Activated CD8-positive, alpha-beta T cell treated with anti-CD3 and anti-CD28 coated beads, Interleukin-2, amount 10 ng/mL, durations not matched to agents 7 days and 5 days (primary cell): Measurements from ENCODE around the gene SMIM5. TPM values are rescaled to one million over a fixed set of nuclear protein-coding genes. Genes with fewer than 3 reads are reported as not detected.

ENCODE experiments used
- ATAC-seq: fragments of 150-1000 bp; cut with Tn5 transposase; one replicate; pipeline ENCODE4 v1.10.0; 2021; ENCODE audit warnings: moderate library complexity
- CTCF ChIA-PET: fragments of 350-600 bp; sonication (Branson Sonifier 250); formaldehyde crosslinking; loops from one replicate; lab custom pipeline; 2021; ENCODE audit warnings: antibody characterized with exemption; lab: Charles Lee
- POLR2A ChIA-PET: fragments of 350-600 bp; sonication (Branson Sonifier 250); formaldehyde crosslinking; loops from one replicate; lab custom pipeline; 2021; ENCODE audit warnings: antibody characterized with exemption; lab: Charles Lee
- DNase-seq: peaks from one replicate; pipeline ENCODE4 v3.0.0-alpha.2; 2020
- H3K27ac Mint-ChIP-seq: one replicate; pipeline ENCODE4 v1.8.0; 2021; ENCODE audit warnings: mild to moderate bottlenecking, mixed read lengths
- H3K27me3 Mint-ChIP-seq: one replicate; pipeline ENCODE4 v1.8.0; 2021; ENCODE audit warnings: low read depth, mixed read lengths
- H3K36me3 Mint-ChIP-seq: one replicate; pipeline ENCODE4 v1.8.0; 2021; ENCODE audit warnings: low read depth, mixed read lengths
- H3K4me1 Mint-ChIP-seq: one replicate; pipeline ENCODE4 v1.8.0; 2021; ENCODE audit warnings: low read depth, mixed read lengths
- H3K4me3 Mint-ChIP-seq: one replicate; pipeline ENCODE4 v1.8.0; 2021; ENCODE audit warnings: mild to moderate bottlenecking, mixed read lengths
- H3K9me3 Mint-ChIP-seq: one replicate; pipeline ENCODE4 v1.8.0; 2022; ENCODE audit warnings: mixed read lengths; ENCODE audit not compliant: insufficient read depth
- total RNA-seq, 2 experiments: library from RNA; stranded (reverse); gene quantifications; one replicate each; pipeline ENCODE4 v1.2.3, GENCODE V29; 2021

SMIM5 gene
- total RNA-seq, 2 experiments from 2014 or later, result 0.31 TPM; not detected in 1

DNA sequence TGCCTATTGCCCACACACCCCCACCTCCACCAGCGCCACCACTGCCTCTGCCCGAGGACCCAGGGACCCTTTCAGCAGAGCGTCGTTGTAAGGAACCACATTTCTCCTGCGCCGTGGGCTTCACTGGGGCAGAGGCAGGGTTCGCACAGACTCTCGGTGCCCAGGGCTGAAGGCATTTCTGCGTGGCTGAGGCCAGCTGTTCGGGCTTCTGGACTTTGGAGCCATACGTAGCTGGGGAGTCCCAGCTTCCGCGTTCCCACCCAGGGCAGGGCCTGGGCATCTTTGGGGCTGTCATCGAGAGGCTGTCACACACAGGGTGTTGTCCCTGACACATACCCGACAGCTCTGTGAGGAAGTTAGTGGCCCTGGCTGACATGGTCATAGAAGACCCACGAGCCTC, 16.0 kb upstream of the SMIM5 start:
- no peaks in the 10 kb centered on the region for H3K9me3 Mint-ChIP-seq
- ChIA-PET CTCF (interaction anchor here (1.3 to 2.3 kb wide), 4 partner anchors 16 to 136 kb away, joined by 3 to 17 read pairs (median 4); partner anchors contain the start of gene SMIM5), POLR2A (no interaction called here)
- H3K36me3 Mint-ChIP-seq, result no peaks in the 10 kb centered on the region
- no peak overlapping the region for H3K27ac Mint-ChIP-seq
- ATAC-seq, result no peak
- H3K27me3 Mint-ChIP-seq, result no peaks in the 10 kb centered on the region
- DNase-seq, result no peak
- no peak overlapping the region for H3K4me3 Mint-ChIP-seq
- no peaks in the 10 kb centered on the region for H3K4me1 Mint-ChIP-seq

DNA sequence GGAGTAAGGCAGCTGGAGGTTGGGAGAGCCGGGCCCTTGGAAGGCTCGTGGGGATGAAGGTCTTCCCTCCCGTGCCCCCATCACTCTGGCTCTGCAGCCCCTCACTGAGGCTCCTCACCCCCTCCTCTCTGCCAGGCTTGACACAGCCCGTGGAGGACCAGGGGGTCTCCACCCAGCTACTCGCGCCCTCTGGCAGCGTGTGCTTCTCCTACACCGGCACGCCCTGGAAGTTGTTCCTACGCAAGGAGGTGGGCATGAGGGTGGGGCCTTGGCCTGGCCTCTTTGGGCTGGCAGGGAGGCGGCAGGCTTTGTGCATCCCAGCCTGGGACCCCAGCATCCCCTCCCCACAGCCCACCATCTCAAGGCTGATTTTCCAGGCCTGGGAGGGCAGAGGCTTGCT, 15.6 kb upstream of the SMIM5 start:
- no peaks in the 10 kb centered on the region for H3K36me3 Mint-ChIP-seq
- H3K4me3 Mint-ChIP-seq, result no peak overlapping the region
- no peaks in the 10 kb centered on the region for H3K27me3 Mint-ChIP-seq
- H3K27ac Mint-ChIP-seq, result no peak overlapping the region
- no peaks in the 10 kb centered on the region for H3K4me1 Mint-ChIP-seq
- H3K9me3 Mint-ChIP-seq, result no peaks in the 10 kb centered on the region
- ChIA-PET POLR2A (no interaction called here), CTCF (interaction anchor here (1.6 to 2.3 kb wide), 3 partner anchors 16 to 133 kb away, joined by 3 to 17 read pairs (median 5); partner anchors contain the start of gene SMIM5)
- no peak for DNase-seq
- ATAC-seq, result no peak

DNA sequence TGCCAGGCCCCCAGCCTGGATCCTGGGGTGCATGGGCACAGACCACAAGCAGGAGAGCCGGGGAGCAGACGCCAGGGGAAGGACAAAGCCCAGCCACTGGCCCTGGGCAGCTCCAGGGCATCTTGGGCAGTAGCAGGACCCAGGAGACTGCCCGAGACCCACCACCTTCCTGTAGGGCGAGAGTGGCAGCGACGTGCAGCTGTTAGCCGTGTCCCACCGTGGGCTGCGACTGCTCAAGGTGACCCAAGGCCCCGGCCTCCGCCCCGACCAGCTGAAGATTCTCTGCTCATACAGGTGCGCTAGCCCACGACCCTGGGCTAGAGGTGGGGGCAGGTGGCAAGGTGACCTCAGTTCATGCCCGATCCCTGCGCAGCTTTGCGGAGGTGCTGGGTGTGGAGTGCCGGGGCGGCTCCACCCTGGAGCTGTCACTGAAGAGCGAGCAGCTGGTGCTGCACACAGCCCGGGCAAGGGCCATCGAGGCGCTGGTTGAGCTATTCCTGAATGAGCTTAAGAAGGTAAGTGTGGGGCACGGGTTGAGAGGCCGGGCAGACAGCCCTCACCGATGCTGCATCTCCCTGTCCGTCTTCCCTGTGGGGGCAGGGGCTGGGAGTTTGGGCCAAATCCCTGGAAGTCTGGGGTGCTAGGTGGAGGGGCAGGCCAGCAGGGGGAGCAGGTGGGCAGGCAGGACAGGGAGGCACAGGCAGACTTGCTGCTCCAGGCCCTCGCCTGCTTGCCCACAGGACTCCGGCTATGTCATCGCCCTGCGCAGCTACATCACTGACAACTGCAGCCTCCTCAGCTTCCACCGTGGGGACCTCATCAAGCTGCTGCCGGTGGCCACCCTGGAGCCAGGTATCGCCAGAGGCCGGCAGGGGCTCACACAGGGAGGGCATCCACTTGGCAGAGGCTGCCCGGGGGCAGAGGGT, 13.5 kb upstream of the SMIM5 start:
- no peaks in the 10 kb centered on the region for H3K4me1 Mint-ChIP-seq
- ATAC-seq, result peak; percentile 41
- ChIA-PET CTCF (interaction anchor here (0.5 to 3.2 kb wide), 11 partner anchors 14 to 761 kb away, joined by 3 to 23 read pairs (median 3); partner anchors contain the start of genes RECQL5, SAP30BP and SMIM5), POLR2A (interaction anchor here (1.3 kb wide), 1 partner anchor 47 kb away, joined by 3 read pairs; the partner anchor contains the start of genes RECQL5 and SAP30BP)
- no peak overlapping the region for H3K4me3 Mint-ChIP-seq
- DNase-seq, result peak; percentile 47
- no peaks in the 10 kb centered on the region for H3K9me3 Mint-ChIP-seq
- no peaks in the 10 kb centered on the region for H3K27me3 Mint-ChIP-seq
- no peak overlapping the region for H3K27ac Mint-ChIP-seq
- H3K36me3 Mint-ChIP-seq, result no peaks in the 10 kb centered on the region

DNA sequence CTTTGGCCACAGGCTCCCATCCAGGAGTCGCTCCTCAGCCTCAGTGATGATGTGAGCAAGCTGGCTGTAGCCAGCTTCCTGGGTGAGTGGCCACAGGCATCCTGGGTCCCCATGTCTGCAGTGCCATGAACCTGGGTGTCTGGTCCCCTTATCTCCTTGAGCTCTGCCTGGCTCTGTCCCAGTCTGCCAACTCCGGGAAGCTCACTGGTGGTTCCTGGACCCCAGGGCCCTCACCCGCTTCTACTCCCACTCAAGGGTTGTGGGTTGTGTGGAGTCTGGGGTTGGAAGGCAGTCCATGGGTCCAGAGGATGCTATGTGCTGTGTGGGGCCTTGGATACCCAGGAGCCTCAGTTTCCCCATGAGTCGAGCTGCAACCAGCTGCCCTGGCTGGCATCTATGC, 11.7 kb upstream of the SMIM5 start:
- Mint-ChIP-seq H3K27ac (no peak overlapping the region), H3K36me3 (no peaks in the 10 kb centered on the region), H3K4me3 (no peak overlapping the region), H3K27me3 (no peaks in the 10 kb centered on the region), H3K9me3 (no peaks in the 10 kb centered on the region), H3K4me1 (no peaks in the 10 kb centered on the region)
- ATAC-seq (no peak), DNase-seq (no peak)
- CTCF ChIA-PET, result interaction anchor here (0.9 to 3.2 kb wide), 5 partner anchors 12 to 132 kb away, joined by 3 to 23 read pairs (median 4); partner anchors contain the start of gene SMIM5
- POLR2A ChIA-PET, result no interaction called here

DNA sequence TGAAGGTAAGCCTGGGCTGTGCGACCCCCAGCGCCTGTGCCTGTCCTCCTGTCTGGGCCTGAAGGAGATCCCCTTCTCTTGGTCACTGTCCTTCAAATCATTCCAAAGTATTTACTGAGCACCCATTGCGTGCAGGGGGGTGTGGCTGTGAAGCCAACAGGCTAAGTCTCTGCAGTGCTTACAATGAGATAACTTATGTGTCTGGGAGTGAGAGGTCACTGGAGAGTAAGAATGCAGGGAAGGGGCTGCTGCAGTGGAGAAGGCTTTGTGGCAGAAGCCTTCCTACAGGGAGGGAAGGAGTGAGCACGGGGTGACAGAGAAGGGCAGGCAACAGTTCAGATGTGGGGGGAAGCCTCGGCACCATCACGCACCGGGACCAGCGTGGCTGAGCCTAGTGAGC, 11.2 kb upstream of the SMIM5 start:
- no peak for ATAC-seq
- POLR2A ChIA-PET, result no interaction called here
- CTCF ChIA-PET, result interaction anchor here (1.2 to 3.2 kb wide), 4 partner anchors 11 to 131 kb away, joined by 4 to 23 read pairs (median 9); partner anchors contain the start of gene SMIM5
- Mint-ChIP-seq H3K27ac (no peak overlapping the region), H3K9me3 (no peaks in the 10 kb centered on the region), H3K4me1 (no peaks in the 10 kb centered on the region), H3K27me3 (no peaks in the 10 kb centered on the region), H3K4me3 (no peak overlapping the region), H3K36me3 (no peaks in the 10 kb centered on the region)
- DNase-seq, result no peak

DNA sequence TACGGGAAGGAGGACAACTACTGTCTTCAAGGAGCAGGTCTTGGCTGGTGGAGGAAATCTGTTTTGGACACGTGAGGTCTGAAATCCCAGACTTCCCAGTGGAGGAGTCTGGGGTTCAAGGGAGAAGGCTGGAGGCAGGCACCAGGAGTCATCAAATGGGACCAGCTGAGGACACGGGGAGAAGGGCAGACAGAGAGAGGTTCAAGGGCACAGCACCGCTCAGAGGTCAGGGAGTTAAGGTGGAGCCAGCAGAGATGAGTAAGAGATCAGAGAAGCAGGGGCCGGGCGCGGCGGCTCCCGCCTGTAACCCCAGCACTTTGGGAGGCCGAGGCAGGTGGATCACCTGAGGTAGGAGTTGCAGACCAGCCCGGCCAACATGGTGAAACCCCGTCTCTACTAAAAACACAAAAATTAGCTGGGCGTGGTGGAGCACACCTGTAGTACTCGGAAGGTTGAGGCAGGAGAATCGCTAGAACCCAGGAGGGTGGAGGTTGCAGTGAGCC, 10.4 kb upstream of the SMIM5 start:
- Mint-ChIP-seq H3K9me3 (no peaks in the 10 kb centered on the region), H3K4me3 (no peak overlapping the region), H3K36me3 (no peaks in the 10 kb centered on the region), H3K27me3 (no peaks in the 10 kb centered on the region), H3K27ac (no peak overlapping the region), H3K4me1 (no peaks in the 10 kb centered on the region)
- DNase-seq, result no peak
- ChIA-PET CTCF (interaction anchor here (1.7 to 3.6 kb wide), 2 partner anchors 11 to 131 kb away, joined by 7 to 23 read pairs; partner anchors contain the start of gene SMIM5), POLR2A (no interaction called here)
- ATAC-seq, result no peak

DNA sequence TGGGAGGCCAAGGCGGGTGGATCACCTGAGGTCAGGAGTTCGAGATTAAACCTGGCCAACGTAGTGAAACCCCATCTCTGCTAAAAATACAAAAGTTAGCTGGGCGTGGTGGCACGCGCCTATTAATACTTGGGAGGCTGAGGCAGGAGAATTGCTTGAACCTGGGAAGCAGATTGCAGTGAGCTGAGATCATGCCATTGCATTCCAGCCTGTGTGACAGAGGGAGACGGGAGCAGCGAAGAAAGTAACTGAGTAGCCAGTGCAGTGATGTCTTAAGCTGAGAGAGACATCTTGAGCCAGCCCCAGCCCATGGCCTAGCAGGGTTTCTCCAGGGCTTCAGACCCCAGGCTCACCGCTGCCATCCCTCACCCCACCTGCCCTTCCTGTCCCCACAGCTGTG, 9.8 kb upstream of the SMIM5 start:
- no peak overlapping the region for H3K4me3 Mint-ChIP-seq
- DNase-seq (no peak), ATAC-seq (no peak)
- ChIA-PET CTCF (interaction anchor here (1.7 to 3.6 kb wide), 2 partner anchors 10 to 130 kb away, joined by 7 to 23 read pairs; partner anchors contain the start of gene SMIM5), POLR2A (interaction anchor here (0.8 kb wide), 1 partner anchor 19 kb away, joined by 3 read pairs; no protein-coding TSS in a partner anchor)
- no peaks in the 10 kb centered on the region for H3K9me3 Mint-ChIP-seq
- H3K4me1 Mint-ChIP-seq, result no peaks in the 10 kb centered on the region
- H3K27ac Mint-ChIP-seq, result no peak overlapping the region
- H3K27me3 Mint-ChIP-seq, result no peaks in the 10 kb centered on the region
- H3K36me3 Mint-ChIP-seq, result no peaks in the 10 kb centered on the region

DNA sequence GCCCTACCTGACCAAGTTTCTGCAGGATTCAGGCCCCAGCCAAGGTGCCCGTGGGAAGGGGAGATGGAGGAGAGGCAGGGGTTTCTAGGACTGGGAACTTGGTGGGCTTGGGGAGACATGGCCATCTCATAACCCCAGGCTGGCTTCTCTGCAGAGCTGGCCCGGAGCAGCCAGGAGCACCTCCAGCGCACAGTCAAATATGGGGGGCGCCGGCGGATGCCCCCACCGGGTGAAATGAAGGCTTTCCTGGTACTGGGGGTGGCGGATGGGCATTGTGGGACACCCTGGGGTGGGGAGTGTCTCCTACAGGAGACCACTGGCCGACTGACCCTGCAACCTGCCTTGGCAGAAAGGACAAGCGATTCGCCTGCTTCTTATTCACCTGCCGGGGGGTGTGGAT, 9.2 kb upstream of the SMIM5 start:
- Mint-ChIP-seq H3K36me3 (no peaks in the 10 kb centered on the region), H3K4me3 (no peak overlapping the region), H3K9me3 (no peaks in the 10 kb centered on the region), H3K4me1 (no peaks in the 10 kb centered on the region), H3K27me3 (no peaks in the 10 kb centered on the region), H3K27ac (no peak overlapping the region)
- no peak for ATAC-seq
- ChIA-PET CTCF (interaction anchor here (1.0 to 3.6 kb wide), 5 partner anchors 10 to 130 kb away, joined by 3 to 23 read pairs (median 7); partner anchors contain the start of gene SMIM5), POLR2A (interaction anchor here (0.8 kb wide), 1 partner anchor 20 kb away, joined by 3 read pairs; no protein-coding TSS in a partner anchor)
- DNase-seq, result no peak

DNA sequence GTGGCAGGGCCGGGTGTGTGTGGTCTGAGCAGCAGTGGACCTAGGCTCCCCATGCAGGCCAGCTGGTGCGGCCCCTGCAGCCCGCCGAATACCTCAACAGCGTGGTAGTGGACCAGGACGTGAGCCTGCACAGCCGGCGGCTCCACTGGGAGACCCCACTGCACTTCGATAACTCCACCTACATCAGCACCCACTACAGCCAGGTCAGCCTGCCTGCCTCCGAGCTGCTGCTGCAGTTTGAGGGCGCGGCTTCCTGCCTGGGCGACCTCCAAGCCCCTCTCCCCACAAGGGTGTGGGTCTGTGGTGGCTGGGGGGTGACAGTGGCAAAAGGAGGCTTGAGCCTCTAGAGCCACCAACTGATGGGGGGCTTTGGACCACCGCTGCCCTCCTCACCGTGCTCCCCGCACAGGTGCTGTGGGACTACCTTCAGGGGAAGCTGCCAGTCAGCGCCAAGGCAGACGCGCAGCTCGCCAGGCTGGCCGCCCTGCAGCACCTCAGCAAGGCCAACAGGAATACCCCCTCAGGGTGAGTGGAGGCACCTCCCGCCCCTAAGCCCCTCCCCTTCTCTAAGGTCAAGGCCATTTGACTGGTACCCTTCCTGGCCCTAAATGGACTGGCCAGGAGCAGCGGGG, 8.4 kb upstream of the SMIM5 start:
- DNase-seq (no peak), ATAC-seq (no peak)
- Mint-ChIP-seq H3K27ac (no peak overlapping the region), H3K4me1 (no peaks in the 10 kb centered on the region), H3K36me3 (no peaks in the 10 kb centered on the region), H3K4me3 (no peak overlapping the region), H3K27me3 (no peaks in the 10 kb centered on the region), H3K9me3 (no peaks in the 10 kb centered on the region)
- ChIA-PET CTCF (interaction anchor here (1.0 to 3.6 kb wide), 7 partner anchors 9 to 129 kb away, joined by 3 to 23 read pairs (median 4); partner anchors contain the start of gene SMIM5), POLR2A (interaction anchor here (0.6 kb wide), 1 partner anchor 16 kb away, joined by 3 read pairs; no protein-coding TSS in a partner anchor)

DNA sequence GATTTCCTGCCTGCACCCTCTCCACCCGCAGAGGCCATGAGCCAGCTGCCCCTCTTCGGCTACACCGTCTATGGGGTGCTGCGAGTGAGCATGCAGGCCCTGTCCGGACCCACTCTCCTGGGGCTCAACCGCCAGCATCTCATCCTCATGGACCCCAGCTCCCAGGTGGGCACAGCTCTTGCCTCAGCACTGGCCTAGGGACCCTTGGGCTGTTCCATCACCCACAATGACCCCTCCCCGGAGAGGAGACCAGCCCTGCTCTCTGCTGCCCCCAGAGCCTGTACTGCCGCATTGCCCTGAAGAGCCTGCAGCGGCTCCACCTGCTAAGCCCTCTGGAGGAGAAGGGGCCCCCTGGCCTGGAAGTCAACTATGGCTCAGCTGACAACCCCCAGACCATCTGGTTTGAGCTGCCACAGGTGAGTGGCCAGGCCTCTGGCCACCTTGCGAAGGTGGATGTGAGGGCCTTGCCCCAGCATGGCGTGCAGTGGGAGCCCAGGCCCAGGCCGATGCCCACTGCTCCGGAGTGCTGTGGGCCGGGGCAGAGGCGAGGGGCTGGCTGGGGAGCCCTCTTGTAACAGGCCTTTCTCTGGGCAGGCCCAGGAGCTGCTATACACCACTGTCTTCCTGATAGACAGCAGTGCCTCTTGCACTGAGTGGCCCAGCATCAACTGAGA, 7.3 kb upstream of the SMIM5 start:
- ChIA-PET POLR2A (interaction anchor here (0.5 kb wide), 1 partner anchor 541 kb away, joined by 4 read pairs; no protein-coding TSS in a partner anchor), CTCF (interaction anchor here (0.9 to 3.6 kb wide), 6 partner anchors 8 to 127 kb away, joined by 3 to 23 read pairs (median 4); partner anchors contain the start of gene SMIM5)
- DNase-seq, result peak; percentile 52
- no peaks in the 10 kb centered on the region for H3K4me1 Mint-ChIP-seq
- H3K27ac Mint-ChIP-seq, result no peak overlapping the region
- ATAC-seq, result peak; percentile 70
- no peaks in the 10 kb centered on the region for H3K27me3 Mint-ChIP-seq
- H3K36me3 Mint-ChIP-seq, result no peaks in the 10 kb centered on the region
- no peak overlapping the region for H3K4me3 Mint-ChIP-seq
- H3K9me3 Mint-ChIP-seq, result no peaks in the 10 kb centered on the region
